GM12801 (cell line): ENCODE data around the gene ZSWIM6.

Source experiments
- TF ChIP-seq, protein P1 (sequence below): IDR thresholded peaks from one replicate; pipeline ENCODE4 v1.5.1; 2011; ENCODE audit warnings: control low read depth; ENCODE audit not compliant: insufficient read length; ENCODE audit errors: extremely low read depth

Gene ZSWIM6

DNA sequence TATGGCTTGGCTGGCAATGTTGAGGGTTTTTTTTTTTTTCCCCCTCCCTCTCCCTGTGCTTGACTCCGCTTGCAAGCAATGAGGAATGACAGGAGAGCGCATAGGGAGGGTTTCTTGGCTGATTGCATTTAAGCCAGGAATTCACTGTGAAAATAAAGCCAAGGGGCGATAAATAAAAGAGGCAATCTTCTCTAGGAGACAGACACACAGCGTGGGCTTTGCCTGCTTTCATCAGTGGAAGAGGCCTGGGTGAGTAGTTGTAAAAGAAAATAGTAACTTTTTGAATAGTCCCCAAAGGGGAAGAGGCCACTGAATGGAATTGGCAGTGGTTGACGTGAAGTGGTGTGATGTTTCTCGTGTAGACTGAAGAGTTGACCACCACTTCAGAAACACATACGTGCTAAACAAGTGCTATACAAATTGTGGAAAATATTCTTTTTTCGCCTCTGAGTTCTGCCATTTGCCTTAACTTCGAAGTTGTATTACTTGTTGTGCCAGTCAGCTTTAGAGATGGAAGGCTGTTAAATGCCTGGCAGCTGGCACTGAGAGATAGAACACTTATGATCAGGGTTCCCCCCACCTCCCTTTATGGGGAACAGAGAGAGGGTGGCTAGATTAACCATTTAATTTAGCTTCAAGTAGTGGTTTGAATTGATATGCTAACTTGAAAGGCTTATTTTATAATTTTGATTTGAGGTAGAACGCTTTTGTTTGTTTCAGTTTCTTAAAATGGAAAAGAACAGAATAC, 3.0 kb downstream of the ZSWIM6 start:
- TF ChIP-seq, protein P1, sequence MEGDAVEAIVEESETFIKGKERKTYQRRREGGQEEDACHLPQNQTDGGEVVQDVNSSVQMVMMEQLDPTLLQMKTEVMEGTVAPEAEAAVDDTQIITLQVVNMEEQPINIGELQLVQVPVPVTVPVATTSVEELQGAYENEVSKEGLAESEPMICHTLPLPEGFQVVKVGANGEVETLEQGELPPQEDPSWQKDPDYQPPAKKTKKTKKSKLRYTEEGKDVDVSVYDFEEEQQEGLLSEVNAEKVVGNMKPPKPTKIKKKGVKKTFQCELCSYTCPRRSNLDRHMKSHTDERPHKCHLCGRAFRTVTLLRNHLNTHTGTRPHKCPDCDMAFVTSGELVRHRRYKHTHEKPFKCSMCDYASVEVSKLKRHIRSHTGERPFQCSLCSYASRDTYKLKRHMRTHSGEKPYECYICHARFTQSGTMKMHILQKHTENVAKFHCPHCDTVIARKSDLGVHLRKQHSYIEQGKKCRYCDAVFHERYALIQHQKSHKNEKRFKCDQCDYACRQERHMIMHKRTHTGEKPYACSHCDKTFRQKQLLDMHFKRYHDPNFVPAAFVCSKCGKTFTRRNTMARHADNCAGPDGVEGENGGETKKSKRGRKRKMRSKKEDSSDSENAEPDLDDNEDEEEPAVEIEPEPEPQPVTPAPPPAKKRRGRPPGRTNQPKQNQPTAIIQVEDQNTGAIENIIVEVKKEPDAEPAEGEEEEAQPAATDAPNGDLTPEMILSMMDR, result no peak

DNA sequence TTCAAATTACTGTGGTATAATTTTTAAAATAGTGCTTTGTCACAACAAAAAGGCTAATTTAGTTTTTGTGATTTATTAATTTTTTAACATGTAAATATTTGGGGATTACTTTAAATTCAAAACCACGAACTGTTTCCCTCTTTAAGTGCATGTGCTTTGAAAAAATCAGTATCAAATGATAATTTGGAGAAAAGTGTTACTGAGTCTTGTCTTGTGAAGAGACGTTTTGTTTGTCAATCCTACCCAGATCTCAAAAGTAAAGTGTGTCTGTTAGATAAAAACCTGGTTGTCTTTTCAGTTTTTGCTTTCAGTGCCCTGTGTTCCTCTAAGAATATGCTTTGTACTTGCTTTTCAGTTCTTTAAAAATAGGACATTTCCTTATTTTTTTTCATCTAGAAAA, 7.7 kb downstream of the ZSWIM6 start:
- TF ChIP-seq, protein P1, result no peak

DNA sequence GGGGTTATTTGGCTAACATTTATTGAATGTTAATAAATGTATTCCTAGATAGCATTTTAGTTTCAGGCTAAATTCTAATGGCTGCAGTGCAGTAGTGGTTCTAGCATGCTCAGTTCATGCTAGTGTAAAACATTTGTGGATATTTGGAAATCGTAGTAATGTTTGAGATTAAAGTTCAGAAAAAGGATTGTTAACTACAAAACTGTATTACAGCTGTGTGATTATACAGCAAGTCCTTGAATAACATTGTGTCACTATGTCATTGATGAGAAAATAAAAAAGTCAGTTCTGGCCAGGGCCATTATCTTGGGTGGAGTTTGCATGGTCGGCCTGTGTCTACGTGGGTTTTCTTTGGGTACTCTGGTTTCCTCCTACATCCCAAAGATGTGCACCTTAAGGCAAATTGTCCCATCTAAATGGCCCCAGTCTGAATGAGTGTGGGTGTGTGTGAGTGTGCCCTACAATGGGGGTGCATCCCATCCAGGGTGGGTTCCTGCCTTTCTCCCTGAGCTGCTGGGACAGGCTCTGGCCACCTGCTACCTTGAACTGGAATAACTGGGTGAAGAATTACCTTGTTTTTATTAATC, 8.8 kb downstream of the ZSWIM6 start:
- TF ChIP-seq, protein P1, result no peak

DNA sequence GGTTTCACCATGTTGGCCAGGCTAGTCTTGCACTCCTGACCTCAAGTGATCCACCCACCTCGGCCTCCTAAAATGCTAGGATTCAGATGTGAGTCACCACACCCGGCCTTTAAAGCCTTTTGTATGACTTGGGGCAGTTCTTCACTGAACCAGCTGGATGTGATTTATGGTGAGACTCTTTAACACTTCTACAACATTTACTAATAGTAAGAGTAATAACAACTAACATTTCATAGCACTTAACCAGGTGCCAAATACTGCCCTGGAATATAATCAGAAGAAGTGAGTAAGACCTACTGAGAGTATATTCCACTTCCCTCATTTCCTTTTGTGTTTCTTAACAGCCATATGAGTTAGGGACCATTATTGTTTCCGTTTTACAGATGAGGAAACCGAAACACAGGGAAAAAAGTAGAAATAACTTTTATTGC, 10.0 kb downstream of the ZSWIM6 start:
- TF ChIP-seq, protein P1, result no peak

DNA sequence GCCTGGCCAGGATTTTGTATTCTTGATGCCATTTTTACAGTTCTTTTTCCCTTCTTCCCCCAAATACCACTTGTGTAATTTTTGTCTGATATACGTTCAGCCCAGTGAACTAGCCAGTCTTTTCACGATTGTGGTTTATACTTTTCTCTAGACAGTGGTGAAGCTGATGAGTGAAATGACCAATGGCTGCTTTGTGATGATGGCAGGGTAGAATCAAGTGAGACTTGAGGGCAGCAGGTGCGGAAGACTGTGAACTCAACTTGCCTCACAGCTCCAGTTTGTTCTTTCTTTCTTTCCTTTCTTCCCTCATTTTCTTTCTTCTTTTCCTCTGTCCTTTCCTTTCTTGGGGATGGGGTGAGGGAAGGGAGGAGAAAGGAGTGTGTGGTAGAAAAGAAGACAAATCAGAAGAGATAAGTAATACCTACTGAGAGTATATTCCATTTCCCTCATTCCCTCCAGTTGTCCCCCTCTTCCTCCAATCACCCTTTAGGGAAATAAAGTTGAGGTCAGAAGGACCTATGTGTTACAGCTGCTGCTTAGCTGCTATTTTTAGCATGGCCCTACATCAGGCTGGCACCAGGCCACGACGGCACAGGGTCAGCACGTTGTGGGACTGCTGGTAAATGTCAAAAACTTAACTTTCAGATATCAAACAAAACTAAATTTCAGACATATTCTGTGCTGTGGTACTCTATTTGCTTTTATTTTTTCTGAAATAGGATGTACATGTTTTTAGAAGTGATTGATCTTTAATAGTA, 12.3 kb downstream of the ZSWIM6 start:
- TF ChIP-seq, protein P1, result no peak

DNA sequence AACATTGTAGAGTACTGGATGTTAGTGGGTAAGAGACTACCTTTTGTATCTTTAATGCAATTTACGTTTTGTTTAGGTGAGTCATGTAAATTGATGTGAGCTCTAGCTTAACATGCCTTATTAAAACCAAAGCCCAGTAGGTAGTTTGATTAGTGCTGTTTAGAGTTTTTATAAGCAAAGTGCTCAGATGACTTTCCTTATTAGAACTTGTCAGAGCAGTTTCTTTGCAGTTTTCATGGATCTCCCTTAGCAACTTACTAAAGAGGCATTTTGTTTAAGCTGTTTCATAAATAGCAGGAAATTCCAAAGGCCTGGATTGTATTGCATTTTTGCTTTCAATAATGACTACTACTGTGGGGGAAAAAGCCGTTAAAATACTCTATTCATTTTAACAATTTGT, 14.5 kb downstream of the ZSWIM6 start:
- TF ChIP-seq, protein P1, result no peak

DNA sequence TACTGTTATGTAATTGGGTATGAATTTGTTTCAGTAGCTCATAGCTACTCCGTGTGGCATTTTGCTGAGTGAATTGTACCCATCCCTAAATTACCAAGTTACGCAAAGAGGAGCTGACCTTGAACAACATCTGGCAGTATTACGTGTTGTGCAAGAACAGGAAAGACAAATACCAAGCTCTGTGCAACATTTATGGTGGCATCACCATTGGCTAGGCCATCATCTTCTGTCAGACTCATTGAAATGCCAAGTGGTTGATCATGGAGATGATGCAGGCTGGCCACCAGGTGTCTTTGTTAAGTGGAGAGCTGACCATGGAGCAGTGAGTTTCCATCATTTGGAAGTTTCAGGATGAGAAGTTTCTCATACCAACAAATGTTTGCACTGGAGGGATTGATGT, 15.0 kb downstream of the ZSWIM6 start:
- TF ChIP-seq, protein P1, result no peak
